Left cardiac atrium (tissue), 4 donors: Measurements from ENCODE around the gene ETV6. TPM values are rescaled to one million over a fixed set of nuclear protein-coding genes. Genes with fewer than 3 reads are reported as not detected.

Experiments used
- ATAC-seq, 2 donors: fragments of 200-7000 bp; cut with Tn5 transposase; one replicate each; pipeline ENCODE4 v1.9.1; 2020; ENCODE audit warnings: mild to moderate bottlenecking in 2 of 2, moderate library complexity in 2 of 2
- DNase-seq: peaks from one replicate; pipeline ENCODE4 v3.0.0-alpha.2; 2020
- intact Hi-C, 2 donors: fragments of 100-400 bp; cut with DNase I; formaldehyde crosslinking; loops; one replicate each; pipeline versions ENCODE4 v1.14.1 to v1.15.1; 2022 to 2023
- total RNA-seq, 2 donors: library from RNA; stranded (reverse); fragmentation: NEBNext Ultra II Directional; extraction: Animal tissue kit (Norgen Biotek cat#: 25700); gene quantifications; one replicate each; pipeline ENCODE4 v1.2.1, GENCODE V29; 2021
- donor health status: DM: no; HTN: yes; CAD: no.
- donor health status: DM: no; HTN: yes; CAD: no; lungs with severe emphysema.
- donor health status: DM: yes; HTN: yes; CAD: no.
- donor health status: Dilated cardiomyopathy.

ETV6 gene
- total RNA-seq, 2 donors from 2014 or later, result 12.1 to 20.2 TPM

GRCh38 chr12:11941606-11942337 is 292.3 kb downstream of the ETV6 start:
- DNase-seq (no peak), ATAC-seq (no peak)
- intact Hi-C loops, result no loop called here

- intact Hi-C loops, result no loop called here
- no peak for ATAC-seq
- no peak for DNase-seq
Measured at GRCh38 chr12:11943919-11944700, 294.6 kb downstream of the ETV6 start.
